Stimulated activated CD8-positive, alpha-beta memory T cell treated with anti-CD3 and anti-CD28 coated beads, Interleukin-4, amount 100 ng/mL, for 4 hours (primary cell): Measurements from ENCODE around the gene RALGPS1.

Experiments used
- DNase-seq, 2 donors: peaks; one replicate each; pipeline ENCODE4 v3.0.0-alpha.2; 2020; ENCODE audit warnings: low read depth in 2 of 2, low spot score in 1 of 2

The RALGPS1 gene

DNA sequence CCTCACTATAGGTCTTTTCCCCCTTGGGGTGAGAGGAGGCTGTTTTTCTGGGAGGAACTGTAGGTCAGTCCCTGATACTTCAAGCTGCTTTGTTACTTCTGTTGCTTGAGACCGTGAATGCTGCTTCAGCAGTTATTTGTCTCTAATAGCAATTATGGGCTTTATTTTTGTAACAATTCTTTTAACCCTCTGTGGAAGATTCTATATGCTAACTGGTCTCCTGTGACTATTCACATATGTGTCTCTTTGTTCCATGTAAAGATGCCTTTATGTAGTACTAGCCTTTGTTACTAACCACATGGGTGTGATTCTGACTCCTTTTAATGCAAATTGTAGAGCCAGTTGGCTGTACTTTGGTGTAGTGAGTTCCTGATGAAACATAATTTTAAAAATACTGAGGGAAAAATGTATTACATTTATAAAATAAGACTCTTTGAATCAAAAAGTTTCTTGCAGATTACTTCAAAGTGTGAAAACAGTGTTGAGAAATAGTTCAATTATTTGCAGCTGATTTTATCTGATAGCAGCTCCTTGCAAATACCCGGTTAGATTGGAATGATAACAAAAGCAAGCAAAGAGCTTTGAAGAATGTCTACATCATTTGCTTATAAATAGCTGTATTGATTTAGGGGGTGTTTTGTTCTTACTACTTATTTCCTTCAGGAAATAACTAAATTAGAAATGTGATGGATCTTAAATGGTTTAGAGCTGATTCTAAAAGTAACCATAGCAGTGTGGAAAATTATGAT lies 161.2 kb downstream of the RALGPS1 start:
- no peak for DNase-seq

DNA sequence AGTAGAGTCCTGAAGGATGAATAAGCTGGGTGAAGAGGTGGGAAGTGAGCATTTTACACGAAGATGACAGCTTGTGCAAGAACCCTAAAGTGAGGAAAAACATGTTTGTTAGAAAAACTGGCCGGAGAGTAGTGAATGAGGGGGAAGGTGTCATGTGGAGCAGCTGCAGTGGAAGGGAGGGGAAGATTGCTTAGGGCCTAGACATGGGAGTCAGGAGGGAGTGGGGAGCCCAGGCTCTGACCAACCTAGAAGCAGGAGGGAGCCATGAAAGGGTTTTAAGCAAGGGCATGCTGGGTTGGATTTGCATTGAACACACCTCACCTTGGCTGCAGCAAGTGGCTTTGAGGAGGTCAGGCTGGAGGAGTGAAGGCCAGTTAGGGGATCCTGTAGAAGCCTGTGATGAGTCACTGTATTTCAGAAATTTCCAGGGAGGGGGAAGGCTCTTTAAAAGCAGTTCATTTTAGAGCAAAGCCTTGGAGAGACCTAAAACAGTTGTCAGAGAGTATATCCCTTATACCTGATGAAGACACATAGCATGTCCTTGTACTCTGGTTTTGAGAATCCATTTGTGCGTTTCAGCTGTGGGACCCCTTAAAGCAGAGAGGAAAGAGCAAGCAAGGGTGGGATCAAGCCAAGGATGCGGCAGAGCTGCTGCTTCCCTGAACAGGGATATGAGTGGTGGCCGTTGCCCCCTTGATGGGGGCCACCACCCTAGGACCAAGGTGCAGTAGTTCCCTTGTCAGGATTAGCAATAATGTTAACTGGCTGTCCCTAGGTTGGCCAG lies 162.5 kb downstream of the RALGPS1 start:
- no peak for DNase-seq

DNA sequence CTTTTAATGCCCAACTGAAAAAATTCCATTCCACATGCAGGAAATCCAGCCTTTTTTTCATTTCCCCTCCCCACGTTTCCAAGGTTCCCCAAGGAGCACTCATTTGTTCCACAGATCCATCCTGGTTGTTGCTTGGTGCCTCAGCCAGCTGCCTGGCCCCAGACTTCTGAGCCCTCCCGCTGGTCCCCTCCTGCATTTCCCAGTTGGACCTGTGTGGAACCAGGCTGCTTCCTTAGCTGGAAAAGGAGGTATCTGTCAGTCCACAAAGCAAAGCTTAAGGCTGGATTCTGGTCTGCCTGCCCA lies 163.0 kb downstream of the RALGPS1 start:
- DNase-seq = no peak

DNA sequence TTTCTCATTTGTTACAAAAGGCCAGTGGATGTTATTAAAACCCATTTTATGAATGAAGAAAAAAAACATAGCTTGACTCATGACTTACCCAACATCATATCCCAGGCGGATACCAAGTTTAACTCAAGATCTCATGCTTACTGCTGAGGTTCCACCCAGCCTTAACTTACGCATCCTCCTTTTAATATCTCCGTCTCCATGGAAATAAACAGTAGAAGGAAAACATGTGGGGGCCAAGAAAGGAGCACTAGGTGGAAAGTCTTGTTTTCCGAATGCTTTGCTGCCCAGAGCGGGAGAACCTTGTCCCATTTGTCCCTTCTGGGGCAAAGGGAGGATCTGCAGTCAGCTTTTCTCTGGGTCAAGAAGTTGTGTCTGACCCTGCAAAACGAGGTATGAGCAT lies 163.8 kb downstream of the RALGPS1 start:
- no peak for DNase-seq

DNA sequence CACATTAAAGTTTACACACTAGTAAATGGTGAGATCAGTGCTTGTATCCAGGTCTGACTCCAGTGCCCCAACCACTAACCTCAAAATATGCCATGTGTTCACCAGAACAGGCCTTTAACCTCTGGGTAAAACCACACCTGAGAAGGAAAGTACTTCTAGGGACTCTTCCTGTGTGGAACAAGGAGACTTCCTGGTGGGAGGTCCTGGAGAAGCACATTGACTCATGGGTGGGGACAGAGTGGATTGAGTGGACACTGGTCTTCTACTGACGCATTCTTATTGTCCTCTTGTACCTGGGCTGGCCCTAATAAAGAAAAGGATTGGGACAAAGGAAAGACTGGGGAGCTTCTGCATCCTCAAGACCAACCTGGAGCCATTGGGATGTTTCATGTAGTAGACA lies 164.4 kb downstream of the RALGPS1 start:
- no peak for DNase-seq

DNA sequence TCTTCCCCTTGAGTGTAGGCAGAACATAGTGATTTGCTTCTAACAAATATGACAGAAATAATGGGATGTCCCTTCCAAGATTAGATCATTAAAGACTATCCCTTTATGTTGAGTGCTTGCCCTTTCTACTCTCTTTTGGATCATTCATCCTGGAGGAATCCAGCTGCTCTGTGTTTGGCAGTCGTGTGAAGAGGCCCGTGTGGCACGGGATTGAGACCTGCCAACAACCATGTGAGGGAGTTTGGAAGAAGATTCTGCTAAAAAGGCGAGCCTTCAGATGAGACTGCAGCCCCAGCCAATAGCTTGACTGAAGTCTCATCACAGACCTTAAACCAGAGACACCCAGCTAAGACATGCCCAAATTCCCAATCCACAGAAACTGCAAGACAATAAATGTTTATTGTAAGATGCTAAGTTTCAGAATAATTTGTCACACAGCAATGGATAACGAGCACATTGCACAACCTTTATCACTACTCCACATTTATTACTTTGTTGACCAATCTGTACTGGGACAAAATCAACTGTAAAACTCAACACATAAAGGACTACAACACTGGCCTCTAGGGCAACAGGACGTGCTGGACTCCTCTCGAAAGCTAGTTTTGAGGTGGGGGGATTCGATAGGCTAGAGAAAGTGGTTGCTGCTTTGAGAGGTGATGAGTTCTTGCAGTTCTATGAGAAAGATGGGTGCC lies 165.0 kb downstream of the RALGPS1 start:
- DNase-seq = no peak

DNA sequence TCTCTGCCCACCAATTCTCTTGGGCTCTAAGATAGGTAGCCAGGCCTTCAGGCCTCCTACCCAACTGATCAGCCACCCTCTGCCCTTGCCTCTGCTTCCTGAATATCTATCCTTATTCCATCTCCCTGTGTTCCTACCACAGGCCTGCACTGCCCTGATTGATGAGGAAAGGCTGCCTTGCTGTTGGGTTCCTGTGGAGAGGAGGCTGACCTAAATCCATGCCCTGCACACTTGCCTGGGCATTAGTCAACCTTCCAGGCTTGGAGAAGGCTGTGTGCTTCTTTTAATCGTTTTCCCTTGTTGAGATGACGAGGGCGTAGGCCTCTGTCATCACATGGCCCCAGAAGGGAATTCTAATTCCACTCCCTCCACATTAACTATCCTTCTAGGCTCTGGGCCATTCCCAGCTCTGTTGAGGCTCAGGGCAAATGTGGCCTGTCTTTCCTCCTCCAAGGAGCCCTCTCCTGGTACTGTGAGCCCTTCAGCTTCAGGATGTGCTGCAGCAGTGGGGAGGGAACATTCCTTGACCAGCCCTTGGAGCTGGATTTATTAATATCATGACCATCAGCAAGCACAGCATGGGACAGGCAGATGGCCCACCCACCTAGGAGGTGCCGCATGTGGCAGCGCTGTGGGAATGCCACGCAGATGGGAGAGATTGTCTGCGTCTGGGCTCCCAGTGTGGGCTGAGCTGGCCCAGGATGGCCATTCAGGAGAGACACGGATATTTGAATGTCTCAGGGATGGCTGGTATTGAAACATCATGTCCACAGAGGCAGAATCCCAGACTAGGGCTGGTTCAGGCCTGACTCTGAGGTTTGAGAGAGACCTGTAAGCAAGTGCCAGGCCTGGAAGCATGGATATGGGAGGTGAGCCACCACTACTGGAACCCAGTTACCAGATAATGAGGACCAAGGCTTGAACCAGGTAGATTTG lies 166.9 kb downstream of the RALGPS1 start:
- no peak for DNase-seq

DNA sequence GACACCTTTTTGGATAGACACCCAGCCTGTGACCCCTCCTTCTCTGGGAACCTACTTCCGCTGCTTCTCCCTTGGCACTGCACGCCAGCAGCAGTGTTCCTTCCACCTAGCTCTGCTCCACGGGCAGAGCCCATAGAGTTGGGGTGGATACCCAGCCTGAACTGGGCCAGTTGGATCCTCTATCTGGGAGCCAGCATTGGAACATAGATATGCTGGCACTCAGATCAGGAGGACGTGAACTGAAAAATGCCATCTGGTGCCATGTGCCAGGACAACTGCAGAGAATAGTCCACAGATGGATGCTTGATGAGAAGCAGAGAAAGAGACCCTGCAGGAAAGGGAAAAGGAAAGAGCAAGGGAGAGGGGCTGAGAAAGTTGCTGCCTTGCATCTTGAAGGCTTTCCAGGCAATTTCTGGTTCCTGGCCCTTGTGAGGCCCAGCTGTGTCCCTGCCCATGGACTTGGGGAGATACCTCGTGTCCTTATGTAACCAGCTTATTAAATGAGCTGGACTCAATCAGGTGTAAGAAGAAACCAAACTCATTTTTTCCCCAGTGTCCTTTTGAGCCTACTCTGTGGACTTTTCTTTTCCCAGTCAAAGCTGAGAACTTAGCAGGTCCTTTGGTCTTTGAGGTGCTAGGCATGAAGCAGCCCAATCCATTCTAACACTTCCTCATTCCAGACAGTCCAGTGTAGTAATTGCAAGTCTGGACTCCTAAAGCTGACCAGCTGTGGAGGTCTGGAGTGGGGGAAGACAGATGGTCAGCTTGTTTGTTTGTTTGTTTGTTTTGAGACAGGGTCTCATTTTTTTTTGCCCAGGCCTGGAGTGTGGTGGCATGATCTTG lies 168.8 kb downstream of the RALGPS1 start:
- DNase-seq = no peak

DNA sequence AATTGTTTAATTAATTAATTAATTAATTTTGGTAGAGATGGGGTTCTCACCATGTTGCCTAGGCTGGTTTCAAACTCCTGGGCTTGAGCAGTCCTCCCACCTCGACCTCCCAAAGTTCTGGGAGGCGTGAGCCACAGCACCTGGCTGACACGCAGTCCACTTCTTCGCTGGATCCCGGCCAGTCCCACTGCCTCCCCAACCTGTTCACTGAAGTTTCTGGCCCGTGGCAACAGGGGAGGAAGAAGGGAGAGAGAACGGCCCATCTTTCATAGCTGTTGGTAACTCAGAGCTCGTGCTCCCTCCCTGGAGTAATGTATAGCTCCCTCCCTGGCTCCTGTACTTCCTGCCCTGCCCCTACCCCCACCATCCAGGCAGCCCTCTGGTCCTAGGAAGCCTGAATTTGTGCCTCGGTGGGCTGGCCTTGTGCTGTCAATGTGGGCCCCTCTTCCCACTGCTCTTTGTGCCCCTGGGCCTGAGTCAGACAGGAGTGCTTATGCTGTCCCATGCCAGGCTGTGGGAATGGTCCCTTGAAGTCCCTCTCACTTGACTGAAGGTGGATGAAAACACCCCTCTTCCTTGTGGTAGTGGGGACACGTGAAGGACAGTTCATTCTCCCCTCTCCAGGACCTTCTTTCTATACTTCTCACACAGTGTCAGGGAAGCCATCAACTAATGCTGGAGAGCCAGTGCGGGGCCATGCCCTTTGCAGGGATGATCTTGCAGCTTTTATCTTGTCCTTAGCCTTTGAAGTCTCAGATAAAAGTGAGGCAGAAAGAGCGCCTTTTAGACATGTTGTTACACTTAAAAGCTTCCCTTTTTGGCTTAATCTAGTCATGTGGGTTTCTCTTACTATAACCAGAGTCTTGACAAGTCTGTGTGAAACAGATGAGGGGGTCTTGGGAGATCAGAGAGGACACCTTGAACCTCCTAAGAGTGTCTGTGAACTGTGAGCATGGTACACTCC lies 169.8 kb downstream of the RALGPS1 start:
- DNase-seq = no peak

DNA sequence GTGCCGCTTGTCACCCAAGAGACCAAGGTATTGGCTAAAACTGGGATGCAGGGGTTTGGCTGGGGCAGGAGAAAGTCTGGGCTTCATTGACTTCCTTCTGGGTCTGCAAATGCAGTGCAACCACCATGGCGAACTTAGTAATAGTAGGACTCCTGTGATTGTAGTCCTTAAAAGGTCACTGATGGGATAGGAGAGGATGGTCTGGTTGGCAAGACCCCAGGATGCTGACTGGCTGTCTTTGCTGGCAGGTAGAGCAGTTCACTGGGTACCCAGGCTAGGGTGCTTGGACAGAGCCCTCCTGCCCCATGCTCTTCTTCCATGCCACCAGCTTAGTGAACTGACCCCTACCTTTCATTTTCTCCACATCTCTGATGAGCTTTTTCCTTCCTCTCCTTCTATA lies 170.6 kb downstream of the RALGPS1 start:
- DNase-seq = no peak

DNA sequence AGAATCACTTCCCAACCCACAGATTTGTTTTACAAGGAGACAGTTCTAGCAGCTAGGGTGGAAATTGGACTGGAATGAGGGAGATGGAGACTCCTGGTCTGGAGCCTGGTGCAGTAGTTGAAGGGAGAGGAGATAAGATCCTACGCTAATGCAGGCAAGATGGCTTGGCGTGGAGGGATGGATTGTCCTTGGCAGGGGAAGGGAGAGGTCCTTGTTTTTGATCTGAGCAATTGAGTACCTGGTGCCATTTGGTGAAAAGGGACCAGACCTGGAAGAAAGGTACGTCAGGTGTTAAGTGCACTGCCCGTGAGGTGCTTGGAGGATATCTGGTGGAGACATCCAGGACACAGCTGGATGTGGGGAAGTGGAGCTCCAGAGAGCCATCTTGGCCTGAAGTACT lies 172.2 kb downstream of the RALGPS1 start:
- DNase-seq = no peak

DNA sequence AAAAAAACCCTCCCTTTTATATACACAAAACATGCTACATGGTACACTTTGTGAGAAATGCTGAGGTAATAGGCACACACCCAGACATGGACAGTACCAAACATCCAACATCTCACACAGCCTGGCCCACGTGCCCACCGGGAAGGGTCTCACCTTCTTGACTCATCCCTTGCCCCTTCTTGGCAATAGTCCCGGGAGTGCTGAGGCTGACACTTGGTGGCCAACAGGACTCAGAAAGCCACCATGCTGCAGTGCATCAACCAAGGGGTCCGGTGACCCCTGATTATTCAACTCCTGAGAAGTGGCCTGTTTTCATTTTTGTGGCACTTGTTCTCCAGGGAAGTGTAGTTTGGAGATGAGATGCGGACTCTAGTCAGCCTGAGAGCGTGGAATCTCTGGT lies 172.8 kb downstream of the RALGPS1 start:
- DNase-seq = no peak

DNA sequence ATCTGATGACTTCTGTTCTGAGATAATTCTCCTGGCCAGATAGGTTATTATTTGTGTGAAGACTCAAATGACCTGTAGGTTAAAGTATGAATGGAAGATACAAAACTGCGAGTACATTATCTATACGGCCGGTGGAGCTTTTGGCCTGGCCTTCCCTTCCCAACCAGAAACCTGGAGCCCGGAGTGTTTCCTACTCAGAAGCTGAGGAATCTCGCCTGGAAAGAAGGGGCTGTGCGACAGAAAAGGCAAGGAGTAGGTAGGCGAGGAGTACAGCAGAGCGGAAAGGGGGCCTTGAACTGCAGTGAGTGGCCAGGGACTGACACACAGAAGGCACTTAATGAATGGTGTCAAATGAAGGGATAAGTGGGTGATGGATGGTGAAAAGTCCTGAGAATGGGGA lies 173.3 kb downstream of the RALGPS1 start:
- no peak for DNase-seq

DNA sequence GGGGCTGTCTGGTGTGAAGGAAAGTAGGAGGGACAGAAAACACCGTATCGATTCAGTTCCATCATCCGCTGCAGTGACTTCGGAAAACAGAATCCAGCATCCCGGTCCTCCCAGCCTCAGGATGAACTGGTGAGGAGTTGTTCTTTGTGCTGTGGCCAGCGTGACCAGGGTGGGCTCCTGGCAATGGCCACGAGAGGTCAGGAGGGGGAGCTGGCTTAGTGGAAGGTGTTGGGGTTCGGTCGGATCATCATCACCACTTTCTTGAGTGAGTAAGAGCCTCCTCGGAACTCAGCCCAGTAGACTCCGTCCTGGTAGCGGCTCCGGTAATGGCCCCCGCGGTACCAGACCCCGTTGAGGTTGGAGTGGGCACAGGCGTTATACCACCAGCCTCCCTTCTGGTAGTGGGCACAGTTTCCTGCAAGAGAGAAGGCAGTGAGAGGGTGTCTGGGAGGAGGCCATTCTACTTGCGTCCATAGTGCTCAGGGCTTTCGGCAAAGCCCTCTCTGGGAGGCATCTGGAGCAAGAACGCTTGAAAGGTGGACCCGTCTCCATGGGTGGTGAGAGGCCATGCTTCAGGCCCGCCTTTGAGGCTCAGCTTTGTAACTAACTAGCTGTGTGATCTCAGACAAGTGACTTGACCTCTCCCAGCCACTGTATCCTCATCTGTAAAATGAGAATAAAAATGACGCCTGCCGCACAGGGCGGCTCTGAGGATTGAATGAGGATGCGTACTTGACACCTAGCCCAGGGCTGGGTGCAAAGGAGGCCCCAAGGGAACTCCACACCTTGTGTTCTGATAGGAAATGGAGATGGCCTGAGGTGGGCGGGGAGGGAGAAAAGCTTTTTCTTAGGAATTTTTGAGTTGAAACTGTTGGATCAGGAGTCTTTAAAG lies 174.4 kb downstream of the RALGPS1 start:
- DNase-seq = no peak

DNA sequence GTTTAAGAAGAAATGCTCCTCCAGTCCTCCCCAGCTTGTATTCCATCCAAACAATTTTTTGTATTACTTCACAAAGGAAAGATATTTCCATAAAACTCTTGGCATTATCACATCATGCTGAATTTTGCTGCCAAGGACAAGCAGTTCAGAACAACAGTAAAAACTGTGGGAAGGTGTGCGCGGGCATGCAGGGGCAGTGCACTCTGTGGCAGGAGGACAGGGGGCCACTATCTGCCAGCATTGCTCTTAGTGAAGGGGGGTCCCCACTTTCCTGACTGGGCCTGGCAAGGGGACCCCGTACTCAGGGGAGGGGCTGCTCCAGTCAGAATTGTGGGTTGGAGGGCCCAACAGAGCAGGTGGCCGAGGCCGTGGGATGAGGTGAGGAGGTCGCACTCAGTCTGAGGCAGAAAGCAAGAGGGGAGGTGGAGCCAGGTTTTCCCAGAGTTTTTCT lies 175.1 kb downstream of the RALGPS1 start:
- DNase-seq = no peak

DNA sequence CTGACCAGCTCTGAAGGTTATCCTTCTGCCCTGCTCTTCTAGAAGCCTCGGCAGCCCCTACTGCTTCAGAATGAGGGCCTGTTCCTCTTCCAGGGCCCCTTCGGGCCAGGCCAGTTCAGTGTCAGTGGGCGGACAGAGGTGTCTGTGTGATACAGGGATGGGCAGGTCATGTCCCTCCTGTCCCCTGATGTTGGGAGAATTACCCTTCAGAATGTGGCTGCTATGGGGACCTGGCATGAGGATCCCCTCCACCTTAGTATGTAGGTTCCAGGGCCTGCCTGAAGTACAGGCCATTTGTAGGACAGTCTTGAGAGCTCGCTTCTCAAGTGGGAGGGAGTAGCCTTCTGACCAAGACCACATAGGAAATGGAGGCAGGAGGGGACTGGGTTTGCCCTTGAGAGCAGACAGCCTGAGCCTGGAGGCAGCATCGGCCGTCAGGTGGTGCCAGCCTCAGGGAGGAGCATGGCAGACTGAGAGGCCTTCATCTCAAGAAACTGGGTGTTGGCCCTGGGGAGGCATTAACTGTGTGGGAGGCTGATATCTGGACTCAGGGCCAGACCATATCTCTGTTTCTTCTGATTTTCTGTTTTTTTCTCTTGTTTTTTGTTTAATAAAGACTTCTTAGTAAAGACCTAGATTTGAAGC lies 175.9 kb downstream of the RALGPS1 start:
- no peak for DNase-seq

DNA sequence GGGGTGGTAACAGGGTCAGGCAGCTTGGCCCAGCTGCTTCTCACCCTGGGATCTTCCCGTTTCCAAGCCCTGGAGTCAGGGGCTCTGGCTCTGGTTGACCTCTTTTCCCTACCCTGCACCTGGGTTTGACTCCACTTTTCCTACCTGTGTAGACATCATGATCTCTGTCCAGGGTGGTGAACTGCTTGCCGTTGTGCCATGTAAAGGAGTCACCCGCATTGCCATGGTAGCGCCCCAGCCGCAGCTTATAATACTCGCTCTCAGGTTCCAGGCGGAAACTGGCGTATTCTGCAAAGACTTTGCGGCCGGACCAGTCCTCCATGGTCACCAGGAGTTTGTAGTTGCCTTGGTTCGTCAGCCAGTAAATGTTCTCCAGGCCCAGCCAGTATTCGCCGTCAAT lies 176.9 kb downstream of the RALGPS1 start:
- no peak for DNase-seq
